GOT3 (cell line): ENCODE measurements around the gene ABHD12.
"Not testable (repeated sequence)": the region's sequence is repeated elsewhere in the genome, so short reads cannot be mapped to it uniquely, and the experiment has no call there.

Source experiments
- DNase-seq: peaks from one replicate; lab custom pipeline; 2025; ENCODE audit warnings: mixed read lengths; lab: John Stamatoyannopoulos, UW

Gene ABHD12

DNA sequence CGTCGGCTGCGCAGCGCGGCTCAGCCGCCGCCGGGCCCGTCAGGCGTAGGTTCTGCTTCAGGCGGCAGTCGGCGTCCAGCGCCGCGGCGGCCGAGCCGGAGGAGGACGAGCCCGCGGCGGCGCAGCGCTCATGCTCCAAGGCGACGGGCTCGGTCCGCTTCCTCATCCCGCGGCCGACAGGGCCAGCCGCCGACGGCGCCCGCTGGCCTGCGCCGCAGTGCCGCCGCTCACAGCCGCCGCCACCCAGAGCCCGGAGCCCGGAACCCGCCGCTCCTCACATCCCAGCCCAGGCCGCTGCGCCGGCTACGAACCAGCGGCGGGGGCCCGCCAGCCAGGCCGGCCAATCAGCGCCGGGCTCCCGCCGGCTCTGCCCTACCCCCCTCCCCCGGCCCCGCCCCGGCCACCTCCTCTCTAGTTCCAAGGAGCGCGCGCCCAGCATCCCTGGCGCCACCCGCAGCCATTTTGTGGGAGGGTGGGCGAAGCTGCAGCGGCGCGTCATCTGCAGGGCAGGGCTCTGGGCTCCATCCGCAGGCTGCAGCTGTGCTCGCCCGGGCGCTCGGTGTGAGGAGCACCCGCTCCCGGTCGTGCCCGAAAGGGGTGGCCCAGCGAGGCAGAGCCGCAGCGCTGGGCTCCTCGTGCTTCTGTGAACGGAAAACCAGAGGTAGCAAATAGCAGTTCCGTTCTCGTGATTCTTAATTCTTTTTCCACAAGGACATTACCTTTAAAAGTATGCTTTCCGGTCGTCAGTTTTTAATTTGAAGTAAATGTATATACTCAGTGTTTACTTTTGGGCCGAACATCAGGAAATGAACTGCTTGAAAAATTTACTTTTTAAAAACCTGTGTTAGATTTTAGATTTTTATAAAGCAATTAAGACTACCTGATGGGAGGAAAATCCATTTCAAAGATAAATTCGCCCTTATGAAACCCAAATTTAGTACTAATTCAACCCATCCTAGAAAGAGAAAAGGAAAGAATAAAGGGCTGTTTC is at the start of gene ABHD12:
ABHD12 (minus strand) TSS at position 298 of the 991 bp plus-strand sequence; CDS start at position 166, 132 bp downstream.
- peak; percentile 96 for DNase-seq

DNA sequence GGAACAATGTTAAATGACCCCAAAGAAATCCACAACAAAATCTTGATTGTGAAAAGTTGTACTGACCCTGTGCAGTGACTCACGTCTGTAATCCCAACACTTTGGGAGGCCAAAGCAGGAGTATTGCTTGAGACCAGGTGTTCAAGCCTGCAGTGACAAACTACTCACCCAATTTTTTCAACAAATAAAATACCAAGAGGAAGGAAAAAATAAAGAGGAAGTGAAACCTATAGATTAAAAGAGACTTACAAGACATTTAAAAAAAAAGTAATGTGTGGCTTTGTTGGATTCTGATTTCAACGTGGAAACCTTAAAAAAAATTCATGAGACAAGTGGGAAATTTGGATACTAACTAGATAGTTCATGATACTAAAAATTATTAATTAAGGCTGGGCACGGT is 48.7 kb upstream of the ABHD12 start:
- no peak for DNase-seq

DNA sequence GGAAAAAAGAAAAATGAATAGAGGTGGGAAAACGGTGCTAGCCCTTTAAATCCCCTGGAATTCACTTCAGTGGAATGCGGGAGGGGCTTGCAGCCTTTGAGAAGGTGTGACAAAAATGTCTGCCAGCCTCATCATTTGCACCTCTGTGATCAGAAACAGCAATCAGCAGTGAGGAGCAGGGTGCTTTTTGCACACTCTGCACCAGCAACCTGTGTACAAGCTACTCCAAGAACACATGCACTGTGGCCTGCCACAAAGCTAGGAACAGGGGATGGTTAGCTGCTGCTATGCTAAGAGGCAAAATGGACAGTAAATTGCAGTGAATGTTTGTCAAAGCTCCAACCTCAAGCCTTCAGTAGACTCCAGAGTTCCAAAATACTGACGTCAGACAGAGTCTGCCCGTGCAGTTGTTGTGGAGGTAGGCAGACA is 46.5 kb upstream of the ABHD12 start:
- DNase-seq, result no peak

DNA sequence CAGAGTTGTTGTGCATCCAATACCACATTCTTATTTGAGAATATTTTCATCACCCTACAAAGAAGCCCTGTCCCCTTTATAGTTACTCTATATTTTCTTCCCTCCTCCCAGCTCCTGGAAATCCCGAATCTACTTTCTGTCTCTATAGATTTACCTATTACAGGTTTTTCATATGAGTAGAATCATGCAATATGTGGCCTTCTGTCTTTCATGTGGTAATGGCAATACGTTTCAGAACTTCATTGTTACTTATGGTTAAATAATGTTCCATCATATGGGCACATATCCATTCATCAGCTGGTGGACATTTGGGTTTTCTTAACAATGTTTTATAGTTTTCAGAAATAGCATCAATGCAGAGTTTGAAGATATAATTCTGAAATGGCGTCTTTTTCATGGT is 33.9 kb upstream of the ABHD12 start:
- no peak for DNase-seq

DNA sequence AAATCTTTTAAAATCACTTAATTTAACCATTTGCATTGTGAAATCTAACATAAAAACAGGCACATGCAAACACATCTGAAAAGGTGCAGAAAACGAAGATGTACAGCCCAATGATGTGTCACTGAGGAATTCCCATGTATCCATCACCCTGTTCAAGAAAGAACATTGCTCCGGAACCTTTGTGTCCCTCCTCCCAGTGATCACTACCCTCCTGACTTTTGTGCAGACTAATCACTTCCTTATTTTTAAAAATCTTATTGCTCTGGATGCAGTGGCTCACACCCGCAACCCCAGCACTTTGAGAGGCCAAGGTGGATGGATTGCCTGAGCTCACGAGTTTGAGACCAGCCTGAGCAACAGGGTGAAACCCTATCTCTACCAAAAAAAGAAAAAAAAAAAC is 31.4 kb upstream of the ABHD12 start:
- DNase-seq, result no peak

DNA sequence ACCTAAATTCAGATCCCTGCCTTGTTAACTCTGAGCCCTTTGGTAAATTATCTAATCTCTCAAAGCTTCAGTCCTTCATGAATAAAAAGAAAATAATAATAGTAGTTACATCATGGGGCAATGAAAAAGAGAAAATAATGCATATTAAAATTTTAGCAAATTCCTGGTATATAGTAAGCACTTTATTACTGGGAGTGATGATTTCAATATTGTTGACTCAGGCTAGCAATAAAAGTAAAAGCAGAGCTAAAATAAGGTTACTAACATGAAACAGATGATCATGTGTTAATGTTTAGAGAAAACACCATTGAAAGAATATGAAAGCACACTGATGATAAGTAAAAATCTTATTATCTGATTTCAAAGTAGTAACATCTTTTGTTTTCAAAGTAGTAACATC is 30.5 kb upstream of the ABHD12 start:
- no peak for DNase-seq

DNA sequence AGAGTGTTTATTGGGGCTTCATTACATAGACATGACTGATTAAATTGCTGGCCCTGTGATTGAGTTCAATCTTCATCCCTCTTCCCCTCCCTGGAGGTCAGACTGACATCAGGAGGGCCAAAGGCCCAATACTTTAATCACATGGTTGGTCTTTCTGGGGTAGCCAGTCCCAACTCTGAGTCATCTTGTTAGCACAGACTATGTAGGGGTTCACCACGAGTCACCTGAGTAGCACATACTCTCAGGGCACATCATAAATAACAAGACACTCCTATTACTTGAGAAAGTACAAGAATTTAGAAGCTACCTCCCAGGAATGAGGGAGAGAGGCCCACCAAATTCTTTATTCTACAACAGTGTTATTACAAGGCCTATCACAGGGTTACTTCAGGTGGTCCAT is 28.1 kb upstream of the ABHD12 start:
- no peak for DNase-seq

DNA sequence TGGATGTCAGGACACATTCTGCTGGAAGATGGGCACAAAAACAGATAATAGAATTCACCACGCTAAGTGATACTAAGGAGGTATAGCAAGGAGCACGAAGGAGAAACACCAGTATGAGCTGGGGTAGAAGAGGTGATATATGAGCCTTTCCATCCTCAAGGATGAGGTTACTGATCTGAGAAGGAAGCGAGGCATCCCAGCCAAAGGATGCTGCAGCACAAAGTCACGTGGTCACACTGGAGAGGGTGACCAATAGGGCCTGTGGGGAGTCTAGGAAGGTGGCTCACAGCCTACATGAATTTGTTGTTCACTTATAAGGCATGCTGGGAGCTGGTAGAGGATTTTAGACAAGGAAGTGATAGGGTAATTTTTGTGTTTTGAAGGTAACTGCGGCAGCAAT is 18.3 kb upstream of the ABHD12 start:
- no peak for DNase-seq

DNA sequence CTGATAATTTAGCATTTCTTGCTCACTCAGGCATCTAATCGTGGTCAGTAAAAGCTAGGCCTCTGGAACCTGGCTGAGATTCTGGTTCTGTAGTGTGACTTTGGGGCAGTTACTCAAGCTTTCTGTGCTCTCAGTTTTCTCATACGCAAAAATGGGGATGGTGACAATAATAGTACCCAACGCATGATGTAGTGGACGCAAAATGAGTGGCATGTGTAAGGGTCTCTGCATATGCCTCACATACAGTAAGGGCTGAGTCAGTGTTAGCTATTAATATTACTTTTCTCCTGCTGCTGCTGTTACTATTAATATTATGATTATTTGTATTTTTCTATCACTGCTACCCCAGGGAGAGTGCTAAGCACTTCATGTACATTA is 17.5 kb upstream of the ABHD12 start:
- DNase-seq, result no peak

DNA sequence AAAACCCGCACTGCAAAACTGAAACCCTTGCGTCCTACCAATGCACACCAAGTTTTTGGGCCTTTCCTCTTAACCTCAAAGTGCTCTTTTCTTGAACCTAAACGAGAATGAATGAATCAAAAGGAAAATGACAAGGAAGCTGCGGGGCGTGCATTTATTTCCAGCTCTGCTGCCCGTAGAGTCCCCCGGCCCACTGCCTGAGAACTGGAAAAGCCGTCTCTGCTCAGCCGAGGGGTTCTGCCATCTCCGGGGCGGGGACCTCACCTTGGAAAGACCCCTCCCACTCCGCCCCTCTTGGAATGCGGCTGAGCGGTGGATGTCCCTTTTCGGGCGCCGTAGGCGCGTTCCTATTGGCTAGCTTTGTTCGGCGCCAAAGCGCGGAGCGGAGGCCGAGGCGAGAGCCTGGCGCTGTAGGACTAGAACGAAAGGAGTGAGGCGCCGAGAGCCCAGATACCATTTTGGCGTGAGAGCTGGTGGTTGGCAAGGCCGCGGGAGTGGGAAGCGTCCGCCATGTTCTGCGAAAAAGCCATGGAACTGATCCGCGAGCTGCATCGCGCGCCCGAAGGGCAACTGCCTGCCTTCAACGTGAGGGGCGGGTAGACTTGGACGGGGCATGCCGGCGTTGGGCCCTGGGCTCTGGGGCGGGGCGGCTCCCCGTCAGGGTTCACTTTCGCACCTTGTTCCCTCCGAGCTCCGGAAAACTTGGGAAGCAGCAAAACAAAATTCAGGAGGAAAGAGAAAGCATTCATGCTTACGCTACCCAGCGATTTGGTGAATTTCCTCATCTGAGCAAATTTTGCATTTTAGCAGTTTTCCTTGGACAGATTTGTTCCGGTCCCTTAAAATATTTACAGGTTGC is 16.9 kb upstream of the ABHD12 start, which contains the start of gene GINS1:
GINS1 (plus strand) TSS at position 363 of the 859 bp plus-strand sequence; CDS start at position 511, 148 bp downstream.
- DNase-seq, result peak; percentile 76

DNA sequence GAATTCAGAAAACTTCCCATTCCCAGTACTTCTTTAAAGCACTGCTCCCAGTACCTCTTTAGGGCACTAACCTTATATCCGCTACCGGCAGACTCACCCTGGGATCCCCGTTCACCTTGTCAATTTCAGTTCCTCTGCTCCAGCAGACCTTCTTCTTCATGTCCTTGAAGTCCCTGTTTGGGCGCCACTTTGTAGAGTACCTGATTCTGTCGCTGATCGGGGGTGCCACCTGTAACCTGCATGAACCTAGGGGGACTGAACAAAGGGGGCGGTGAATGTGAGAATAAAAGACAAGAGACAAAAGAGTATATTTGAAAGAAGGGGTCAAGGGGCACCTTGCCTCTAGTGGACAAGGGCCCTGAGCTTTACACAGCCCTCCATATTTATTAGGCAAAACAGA is 11.9 kb upstream of the ABHD12 start:
- no peak for DNase-seq

DNA sequence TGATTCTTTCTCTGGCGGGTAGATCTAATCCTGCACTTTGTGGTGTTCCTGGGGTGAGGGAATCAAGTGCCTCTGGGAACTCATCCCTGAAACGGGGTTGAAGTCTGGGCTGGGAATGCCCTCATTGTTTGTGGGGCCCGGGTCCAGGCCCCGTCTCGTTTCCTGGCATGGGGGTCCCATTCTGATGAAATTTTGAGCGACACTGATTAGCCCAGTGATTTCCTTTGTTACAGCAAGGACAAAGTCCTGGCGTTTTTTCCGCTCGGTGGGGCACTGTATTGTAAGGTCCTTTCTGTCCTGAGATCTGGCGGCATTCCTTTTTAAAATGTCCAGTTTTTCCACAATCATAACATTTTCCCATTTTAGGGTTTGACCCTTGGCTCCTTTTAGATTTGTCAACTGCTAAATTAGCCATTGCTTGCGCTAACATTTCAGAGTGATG is 9.7 kb upstream of the ABHD12 start:
- not testable (repeated sequence) for DNase-seq

DNA sequence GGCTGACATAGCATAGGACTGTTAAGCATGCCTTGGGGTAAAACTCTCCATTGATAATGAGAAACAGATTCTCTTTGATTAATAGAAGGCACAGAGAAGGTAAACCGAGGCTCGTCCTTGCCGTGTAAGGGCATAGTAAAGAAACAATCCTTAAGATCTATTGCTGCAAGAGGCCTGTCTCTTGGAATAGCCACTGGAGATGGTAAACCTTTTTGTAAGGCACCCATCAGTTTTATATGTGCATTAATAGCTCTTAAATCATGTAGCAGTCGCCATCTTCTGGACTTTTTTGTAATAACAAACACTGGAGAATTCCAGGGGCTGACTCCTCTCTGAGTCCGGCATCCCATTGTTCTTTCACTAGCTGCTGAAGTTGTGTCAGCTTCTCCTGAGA is 8.4 kb upstream of the ABHD12 start:
- DNase-seq, result peak; percentile 25

DNA sequence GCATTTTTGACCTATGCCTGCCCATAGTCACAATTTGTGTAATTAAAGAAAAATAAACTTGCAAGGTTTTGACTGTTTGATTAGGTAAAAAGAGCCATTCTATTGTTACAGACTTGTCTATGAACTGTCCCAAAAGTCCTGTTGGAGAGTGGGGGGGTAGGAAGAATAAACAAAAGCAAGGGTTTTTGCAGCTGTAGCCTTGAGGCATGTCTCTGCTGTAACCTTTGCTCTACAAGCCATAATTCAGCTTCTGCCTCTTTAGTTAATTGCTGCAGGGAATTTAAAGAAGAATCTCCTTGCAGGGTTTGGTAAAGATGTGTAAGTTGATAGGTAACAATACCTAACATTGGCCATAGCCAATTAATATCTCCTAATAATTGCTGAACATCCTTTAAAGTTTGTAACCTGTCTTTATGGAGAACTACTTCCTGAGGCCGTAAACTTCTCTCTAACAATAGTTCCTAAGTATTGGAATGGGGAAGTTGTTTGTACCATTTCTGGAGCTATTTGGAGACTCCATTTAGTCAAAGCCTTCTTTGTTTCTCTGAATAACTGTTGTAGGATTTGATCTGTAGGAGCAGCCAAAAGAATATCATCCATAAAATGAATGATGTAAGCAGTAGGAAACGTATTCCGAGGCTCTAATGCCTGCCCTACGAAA is 7.9 kb upstream of the ABHD12 start:
- no peak for DNase-seq

DNA sequence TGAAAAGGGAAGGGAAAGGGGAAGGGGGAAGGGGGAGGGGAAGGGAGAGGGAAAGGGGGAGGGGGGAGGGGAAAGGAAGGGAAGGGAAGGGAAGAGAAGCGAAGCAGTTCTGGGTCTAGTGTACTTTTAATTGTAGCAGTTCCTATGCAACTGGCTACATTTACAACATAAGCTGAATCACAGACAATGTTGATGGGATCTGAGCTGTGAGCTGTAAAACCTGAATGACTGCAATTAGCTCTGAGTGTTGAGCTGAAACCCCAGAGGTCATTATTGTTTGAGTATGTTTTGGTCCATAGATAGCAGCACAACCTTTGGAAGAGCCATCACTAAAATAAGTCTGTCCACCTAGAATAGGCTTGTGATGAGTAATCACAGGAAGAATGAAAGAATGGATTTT is 7.2 kb upstream of the ABHD12 start:
- DNase-seq, result no peak

DNA sequence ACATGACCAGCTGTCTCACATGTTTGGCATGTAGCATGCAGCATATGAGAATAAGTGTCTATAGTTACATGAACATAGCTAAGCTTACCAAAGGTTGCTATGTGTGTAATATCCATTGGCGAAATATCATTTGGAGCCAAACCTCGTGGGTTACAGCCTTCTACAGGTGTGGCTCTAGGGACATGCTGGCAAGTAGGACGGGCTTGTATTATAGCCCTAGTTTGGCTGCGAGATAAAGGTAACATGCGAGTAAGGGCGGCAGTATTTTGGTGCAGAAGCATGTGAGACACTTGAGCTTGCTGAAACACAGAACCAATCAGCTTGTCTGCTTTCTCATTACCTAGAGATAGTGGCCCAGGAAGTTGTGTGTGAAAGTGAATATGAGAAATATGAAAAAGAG is 6.5 kb upstream of the ABHD12 start:
- DNase-seq, result no peak

DNA sequence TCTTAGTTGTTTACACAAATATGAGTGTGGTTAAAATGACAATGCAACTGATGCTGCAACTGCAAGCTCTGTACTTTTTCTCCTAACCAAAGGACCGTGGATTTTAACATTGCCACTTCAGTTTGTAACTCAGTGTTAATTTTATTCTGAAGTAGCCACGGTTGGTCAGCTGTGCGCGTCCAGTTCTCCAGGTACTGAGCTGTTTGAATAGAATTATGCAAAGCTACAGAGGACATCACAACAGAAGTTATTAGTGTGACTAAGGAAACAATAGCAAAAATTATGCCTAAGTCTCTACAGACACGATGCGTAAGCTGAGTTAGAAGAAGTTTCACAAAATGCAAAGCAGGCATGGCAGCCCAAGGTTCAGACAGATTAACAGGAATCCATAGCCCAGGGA is 4.4 kb upstream of the ABHD12 start:
- DNase-seq, result no peak

DNA sequence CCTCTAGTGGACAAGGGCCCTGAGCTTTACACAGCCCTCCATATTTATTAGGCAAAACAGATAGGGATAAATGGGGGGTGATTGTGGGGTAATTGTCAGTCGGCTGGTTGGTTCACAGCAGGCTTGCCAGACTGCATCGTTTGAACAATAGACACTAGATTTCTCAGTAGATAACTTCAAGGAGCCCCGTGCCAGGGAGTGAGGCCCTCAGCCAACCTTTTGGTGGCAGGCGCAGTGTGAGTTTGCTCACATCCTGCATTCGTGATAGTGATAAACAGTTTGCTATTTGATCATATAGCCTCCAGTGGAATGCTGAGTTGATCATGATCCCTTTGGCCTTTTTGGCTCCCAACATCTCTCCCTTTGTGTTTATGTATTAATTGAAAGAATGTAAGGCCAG is 3.6 kb upstream of the ABHD12 start:
- DNase-seq, result no peak

DNA sequence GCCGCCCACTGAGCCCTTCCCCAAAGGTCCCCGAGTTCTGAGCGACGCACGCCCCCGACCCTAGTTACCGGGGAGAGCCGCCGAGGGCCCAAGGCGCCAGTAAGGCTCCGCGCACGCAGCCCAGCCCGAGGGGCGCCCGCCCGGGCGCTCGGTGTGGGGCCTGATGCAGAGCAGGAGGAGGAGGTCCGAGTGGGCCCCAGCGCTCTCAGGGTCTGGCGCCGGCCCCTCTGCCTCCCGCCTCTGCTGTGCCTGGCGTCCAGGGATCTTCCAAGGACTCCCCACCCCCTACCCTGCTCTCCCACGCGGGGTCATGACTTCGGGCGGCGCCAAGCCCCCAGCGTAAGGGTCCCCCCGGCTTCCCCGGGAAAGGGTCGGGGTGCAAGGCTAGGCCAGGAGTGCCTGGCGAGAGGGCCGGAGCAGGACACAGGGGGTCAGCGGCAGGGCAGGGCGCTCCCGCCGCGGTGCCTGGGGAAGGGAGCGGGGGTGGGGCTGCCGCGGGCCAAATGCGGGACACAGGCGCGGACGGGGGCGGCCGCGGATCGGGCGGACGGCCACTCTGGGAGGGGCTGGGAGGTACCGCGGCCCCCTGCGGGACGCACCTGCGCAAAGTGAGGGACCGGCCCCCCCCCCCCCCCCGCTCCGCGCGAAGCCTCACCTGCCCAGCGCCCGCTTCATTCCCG is 637 bp downstream of the ABHD12 start:
- DNase-seq, result no peak

DNA sequence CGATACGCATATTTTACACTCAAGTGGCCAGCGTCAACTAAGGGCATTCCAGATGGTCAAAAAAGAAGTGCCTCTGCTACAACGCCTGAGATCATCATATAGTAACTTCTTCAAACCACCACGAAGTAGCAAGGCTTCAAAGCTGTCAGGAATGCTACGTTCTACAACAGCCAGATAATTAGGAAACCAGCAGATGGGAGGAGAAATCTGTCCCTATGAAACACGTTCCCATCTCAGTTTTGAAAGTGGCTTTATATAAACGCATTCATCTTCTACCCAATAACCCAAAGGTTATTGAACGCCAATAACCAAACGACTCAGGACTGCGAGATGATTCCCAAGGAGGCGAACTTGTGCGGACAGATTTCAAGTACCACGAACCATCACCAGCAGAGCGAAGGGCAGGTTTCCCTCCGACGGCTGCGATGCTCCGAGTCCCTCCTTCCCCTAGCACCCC is 1.2 kb downstream of the ABHD12 start:
- DNase-seq, result no peak

DNA sequence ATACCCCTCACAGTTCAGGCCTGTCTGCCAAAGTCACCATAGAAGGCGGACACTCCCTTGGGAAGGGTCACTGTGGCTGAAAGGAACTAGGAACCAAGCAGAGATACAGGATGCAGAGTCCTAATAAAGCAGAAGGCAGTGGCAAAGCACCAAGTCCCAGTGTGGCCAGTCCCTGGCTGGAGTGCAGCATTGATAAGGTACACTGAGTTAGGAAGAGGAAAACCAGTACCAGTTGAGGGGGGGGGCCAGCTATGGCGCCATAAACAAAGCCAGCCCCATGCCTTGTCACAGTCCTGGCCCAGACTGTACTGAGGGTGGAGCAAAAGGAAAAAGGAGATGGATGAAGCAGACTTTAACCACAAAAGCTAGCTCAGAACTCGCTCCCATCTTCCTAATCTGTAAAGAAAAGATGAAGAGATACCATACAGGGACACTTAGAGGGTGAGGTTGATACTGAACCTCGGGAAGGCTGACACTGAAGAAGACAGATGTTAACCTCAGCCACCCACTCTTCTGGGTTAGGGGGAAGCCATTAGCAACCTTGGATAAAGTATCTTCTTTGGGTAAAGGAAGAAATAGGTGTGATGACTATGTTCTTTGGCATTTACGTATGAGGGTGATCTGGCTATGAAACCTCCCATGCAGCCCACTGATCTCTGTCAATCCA is 7.8 kb downstream of the ABHD12 start:
- no peak for DNase-seq
